HL-60 (cell line): ENCODE data around the gene GPR37.

Experiments used
- GABPA ChIP-seq: IDR thresholded peaks from 2 replicates; pipeline ENCODE4 v1.6.1; 2012; ENCODE audit warnings: low read depth
- POLR2AphosphoS5 ChIP-seq: IDR thresholded peaks from 2 replicates; pipeline ENCODE4 v1.6.1; 2012; ENCODE audit warnings: low read depth
- REST ChIP-seq: IDR thresholded peaks from 2 replicates; pipeline ENCODE4 v1.6.1; 2012; ENCODE audit warnings: low read depth; ENCODE audit not compliant: insufficient replicate concordance
- SPI1 ChIP-seq: IDR thresholded peaks from 2 replicates; pipeline ENCODE4 v1.6.1; 2012; ENCODE audit warnings: low read depth, mild to moderate bottlenecking, borderline replicate concordance
- TF ChIP-seq, protein P1 (sequence below): IDR thresholded peaks from one replicate; pipeline ENCODE4 v1.5.1; 2011; ENCODE audit warnings: low read length, control low read depth, inconsistent platforms; ENCODE audit not compliant: insufficient read depth

- TF ChIP-seq POLR2AphosphoS5 (no peak), REST (no peak), SPI1 (no peak), GABPA (no peak)
- TF ChIP-seq, protein P1, sequence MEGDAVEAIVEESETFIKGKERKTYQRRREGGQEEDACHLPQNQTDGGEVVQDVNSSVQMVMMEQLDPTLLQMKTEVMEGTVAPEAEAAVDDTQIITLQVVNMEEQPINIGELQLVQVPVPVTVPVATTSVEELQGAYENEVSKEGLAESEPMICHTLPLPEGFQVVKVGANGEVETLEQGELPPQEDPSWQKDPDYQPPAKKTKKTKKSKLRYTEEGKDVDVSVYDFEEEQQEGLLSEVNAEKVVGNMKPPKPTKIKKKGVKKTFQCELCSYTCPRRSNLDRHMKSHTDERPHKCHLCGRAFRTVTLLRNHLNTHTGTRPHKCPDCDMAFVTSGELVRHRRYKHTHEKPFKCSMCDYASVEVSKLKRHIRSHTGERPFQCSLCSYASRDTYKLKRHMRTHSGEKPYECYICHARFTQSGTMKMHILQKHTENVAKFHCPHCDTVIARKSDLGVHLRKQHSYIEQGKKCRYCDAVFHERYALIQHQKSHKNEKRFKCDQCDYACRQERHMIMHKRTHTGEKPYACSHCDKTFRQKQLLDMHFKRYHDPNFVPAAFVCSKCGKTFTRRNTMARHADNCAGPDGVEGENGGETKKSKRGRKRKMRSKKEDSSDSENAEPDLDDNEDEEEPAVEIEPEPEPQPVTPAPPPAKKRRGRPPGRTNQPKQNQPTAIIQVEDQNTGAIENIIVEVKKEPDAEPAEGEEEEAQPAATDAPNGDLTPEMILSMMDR, result no peak
Observed at GRCh38 chr7:124700655-124701054, 64.9 kb downstream of the GPR37 start.
